WTC11 (cell line): Measurements from ENCODE around the gene THSD4. TPM values are rescaled to one million over a fixed set of nuclear protein-coding genes. Genes with fewer than 3 reads are reported as not detected.

Experiments used
- ATAC-seq: fragments of 200-7000 bp; cut with Tn5 transposase; 2 replicates; pipeline ENCODE4 v1.10.0; 2021; ENCODE audit warnings: mild to moderate bottlenecking, moderate library complexity
- CTCF ChIA-PET: fragments of 300-600 bp; sonication (Branson Sonifier 250); formaldehyde crosslinking; loops from one replicate; lab custom pipeline; 2021; ENCODE audit warnings: antibody characterized with exemption; lab: Charles Lee
- POLR2A ChIA-PET: fragments of 350-600 bp; sonication (Branson Sonifier 250); formaldehyde crosslinking; loops from one replicate; lab custom pipeline; 2021; ENCODE audit warnings: antibody characterized with exemption; lab: Charles Lee
- DNase-seq: peaks from one replicate; pipeline ENCODE4 v3.0.0; 2021; ENCODE audit warnings: low spot score
- H3K27ac Mint-ChIP-seq: 2 replicates; pipeline ENCODE4 v1.8.0; 2021; ENCODE audit warnings: mixed read lengths
- H3K27me3 Mint-ChIP-seq: 2 replicates; pipeline ENCODE4 v1.8.0; 2021; ENCODE audit warnings: low read depth, mild to moderate bottlenecking, moderate library complexity, mixed read lengths
- H3K36me3 Mint-ChIP-seq: 2 replicates; pipeline ENCODE4 v1.8.0; 2021; ENCODE audit warnings: mixed read lengths
- H3K4me1 Mint-ChIP-seq: 2 replicates; pipeline ENCODE4 v1.8.0; 2022; ENCODE audit warnings: mixed read lengths
- H3K4me3 Mint-ChIP-seq: 2 replicates; pipeline ENCODE4 v1.8.0; 2021; ENCODE audit warnings: mild to moderate bottlenecking, moderate library complexity, mixed read lengths
- H3K9me3 Mint-ChIP-seq: 2 replicates; pipeline ENCODE4 v1.8.0; 2021; ENCODE audit warnings: mixed read lengths
- EMX1 ChIP-seq: fragments of 250-450 bp; sonication (Bioruptor Pico); IDR thresholded peaks from 2 replicates; pipeline ENCODE4 v1.8.0; 2021; ENCODE audit warnings: mild to moderate bottlenecking
- ESRRA ChIP-seq: sonication (generic); formaldehyde crosslinking; IDR thresholded peaks from 2 replicates; pipeline ENCODE4 v1.8.1; 2022; ENCODE audit warnings: mild to moderate bottlenecking, missing genetic modification reagents, borderline replicate concordance
- FOXJ3 ChIP-seq: sonication (generic); formaldehyde crosslinking; IDR thresholded peaks from 2 replicates; pipeline ENCODE4 v1.9.0; 2021; ENCODE audit warnings: missing genetic modification reagents, mild to moderate bottlenecking, borderline replicate concordance
- PRRX2 ChIP-seq: fragments of 250-450 bp; sonication (Bioruptor Pico); IDR thresholded peaks from 2 replicates; pipeline ENCODE4 v1.8.0; 2021; ENCODE audit warnings: mild to moderate bottlenecking
- RELA ChIP-seq: sonication (generic); formaldehyde crosslinking; IDR thresholded peaks from 2 replicates; pipeline ENCODE4 v1.8.1; 2022; ENCODE audit warnings: missing genetic modification reagents, mild to moderate bottlenecking, borderline replicate concordance
- ZNF138 ChIP-seq: sonication (generic); formaldehyde crosslinking; conservative IDR thresholded peaks from 2 replicates; pipeline ENCODE4 v1.8.1; 2022; ENCODE audit warnings: mild to moderate bottlenecking, moderate library complexity, missing genetic modification reagents
- ZNF263 ChIP-seq: sonication (generic); formaldehyde crosslinking; IDR thresholded peaks from 2 replicates; pipeline ENCODE4 v1.8.1; 2022; ENCODE audit warnings: low read depth, mild to moderate bottlenecking, moderate library complexity, missing genetic modification reagents
- ZNF317 ChIP-seq: sonication (generic); formaldehyde crosslinking; IDR thresholded peaks from 2 replicates; pipeline ENCODE4 v1.8.1; 2023; ENCODE audit warnings: low read depth, mild to moderate bottlenecking, moderate library complexity, missing genetic modification reagents, borderline replicate concordance
- ZNF396 ChIP-seq: fragments of 250-450 bp; sonication (Bioruptor Pico); IDR thresholded peaks from 2 replicates; pipeline ENCODE4 v1.8.0; 2021; ENCODE audit warnings: mild to moderate bottlenecking, moderate library complexity, borderline replicate concordance
- ZNF416 ChIP-seq: fragments of 250-450 bp; sonication (Bioruptor Pico); IDR thresholded peaks from 2 replicates; pipeline ENCODE4 v1.9.0; 2021; ENCODE audit warnings: mild to moderate bottlenecking, inconsistent platforms
- ZNF423 ChIP-seq: fragments of 250-450 bp; sonication (Bioruptor Pico); IDR thresholded peaks from 2 replicates; pipeline ENCODE4 v2.1.2; 2022; ENCODE audit warnings: mild to moderate bottlenecking, moderate library complexity
- total RNA-seq: library from RNA; stranded (reverse); gene quantifications from 3 replicates; pipeline ENCODE4 v1.2.3, GENCODE V29; 2021
- TF ChIP-seq, protein P1 (sequence below): fragments of 200-600 bp; IDR thresholded peaks from 2 replicates; pipeline ENCODE4 v1.8.0; 2022; ENCODE audit warnings: antibody characterized with exemption
- TF ChIP-seq, protein P2 (sequence below): sonication (generic); formaldehyde crosslinking; IDR thresholded peaks from 2 replicates; pipeline ENCODE4 v1.8.0; 2023; ENCODE audit warnings: missing genetic modification reagents, mild to moderate bottlenecking, borderline replicate concordance
- TF ChIP-seq, protein P3 (sequence below): sonication (generic); formaldehyde crosslinking; IDR thresholded peaks from 2 replicates; pipeline ENCODE4 v1.8.1; 2022; ENCODE audit warnings: low read depth, mild to moderate bottlenecking, moderate library complexity, missing genetic modification reagents, borderline replicate concordance
- TF ChIP-seq, protein P4 (sequence below): sonication (generic); formaldehyde crosslinking; IDR thresholded peaks from 2 replicates; pipeline ENCODE4 v1.8.0; 2022; ENCODE audit warnings: mild to moderate bottlenecking, missing genetic modification reagents
- TF ChIP-seq, protein P5 (sequence below): sonication (generic); formaldehyde crosslinking; IDR thresholded peaks from 2 replicates; pipeline ENCODE4 v1.8.0; 2022; ENCODE audit warnings: mild to moderate bottlenecking, missing genetic modification reagents
- TF ChIP-seq, protein P6 (sequence below): sonication (generic); formaldehyde crosslinking; IDR thresholded peaks from 2 replicates; pipeline ENCODE4 v1.8.1; 2022; ENCODE audit warnings: mild to moderate bottlenecking, moderate library complexity, missing genetic modification reagents
- TF ChIP-seq, protein P7 (sequence below): sonication (generic); formaldehyde crosslinking; conservative IDR thresholded peaks from 2 replicates; pipeline ENCODE4 v1.8.1; 2023; ENCODE audit warnings: mild to moderate bottlenecking, low read depth, missing genetic modification reagents, moderate library complexity
- TF ChIP-seq, protein P8 (sequence below): sonication (generic); formaldehyde crosslinking; IDR thresholded peaks from 2 replicates; pipeline ENCODE4 v1.8.0; 2023; ENCODE audit warnings: missing genetic modification reagents

Gene THSD4
- total RNA-seq, 1 experiment from 2014 or later = 7.8 TPM

DNA sequence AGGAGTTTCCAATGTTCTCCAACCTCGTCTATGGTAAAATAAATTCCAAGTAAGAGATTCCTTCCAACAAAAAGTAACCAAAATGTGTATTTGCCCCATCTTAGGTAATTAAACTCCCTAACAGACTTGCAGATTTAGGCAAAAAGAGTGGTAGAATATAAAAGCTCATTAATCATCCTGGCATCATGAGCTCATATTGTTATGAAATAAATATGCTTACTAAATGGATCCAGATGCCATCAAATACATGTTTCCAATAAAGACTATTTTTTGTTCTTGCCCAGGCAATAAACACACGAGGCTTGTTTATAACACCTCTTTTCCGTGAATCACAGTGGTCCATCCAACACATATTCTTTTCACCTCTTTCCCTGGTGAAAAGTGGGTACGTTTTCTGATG, 189.4 kb downstream of the THSD4 start (continued):
- TF ChIP-seq, protein P1, sequence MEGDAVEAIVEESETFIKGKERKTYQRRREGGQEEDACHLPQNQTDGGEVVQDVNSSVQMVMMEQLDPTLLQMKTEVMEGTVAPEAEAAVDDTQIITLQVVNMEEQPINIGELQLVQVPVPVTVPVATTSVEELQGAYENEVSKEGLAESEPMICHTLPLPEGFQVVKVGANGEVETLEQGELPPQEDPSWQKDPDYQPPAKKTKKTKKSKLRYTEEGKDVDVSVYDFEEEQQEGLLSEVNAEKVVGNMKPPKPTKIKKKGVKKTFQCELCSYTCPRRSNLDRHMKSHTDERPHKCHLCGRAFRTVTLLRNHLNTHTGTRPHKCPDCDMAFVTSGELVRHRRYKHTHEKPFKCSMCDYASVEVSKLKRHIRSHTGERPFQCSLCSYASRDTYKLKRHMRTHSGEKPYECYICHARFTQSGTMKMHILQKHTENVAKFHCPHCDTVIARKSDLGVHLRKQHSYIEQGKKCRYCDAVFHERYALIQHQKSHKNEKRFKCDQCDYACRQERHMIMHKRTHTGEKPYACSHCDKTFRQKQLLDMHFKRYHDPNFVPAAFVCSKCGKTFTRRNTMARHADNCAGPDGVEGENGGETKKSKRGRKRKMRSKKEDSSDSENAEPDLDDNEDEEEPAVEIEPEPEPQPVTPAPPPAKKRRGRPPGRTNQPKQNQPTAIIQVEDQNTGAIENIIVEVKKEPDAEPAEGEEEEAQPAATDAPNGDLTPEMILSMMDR = no peak
- TF ChIP-seq ZNF423 (CRISPR knock-in tag) (no peak), ZNF138 (CRISPR knock-in tag) (no peak), RELA (no peak), ZNF416 (CRISPR knock-in tag) (no peak), ZNF396 (CRISPR knock-in tag) (no peak), FOXJ3 (CRISPR knock-in tag) (no peak), ZNF317 (CRISPR knock-in tag) (no peak)
- TF ChIP-seq, protein P2, sequence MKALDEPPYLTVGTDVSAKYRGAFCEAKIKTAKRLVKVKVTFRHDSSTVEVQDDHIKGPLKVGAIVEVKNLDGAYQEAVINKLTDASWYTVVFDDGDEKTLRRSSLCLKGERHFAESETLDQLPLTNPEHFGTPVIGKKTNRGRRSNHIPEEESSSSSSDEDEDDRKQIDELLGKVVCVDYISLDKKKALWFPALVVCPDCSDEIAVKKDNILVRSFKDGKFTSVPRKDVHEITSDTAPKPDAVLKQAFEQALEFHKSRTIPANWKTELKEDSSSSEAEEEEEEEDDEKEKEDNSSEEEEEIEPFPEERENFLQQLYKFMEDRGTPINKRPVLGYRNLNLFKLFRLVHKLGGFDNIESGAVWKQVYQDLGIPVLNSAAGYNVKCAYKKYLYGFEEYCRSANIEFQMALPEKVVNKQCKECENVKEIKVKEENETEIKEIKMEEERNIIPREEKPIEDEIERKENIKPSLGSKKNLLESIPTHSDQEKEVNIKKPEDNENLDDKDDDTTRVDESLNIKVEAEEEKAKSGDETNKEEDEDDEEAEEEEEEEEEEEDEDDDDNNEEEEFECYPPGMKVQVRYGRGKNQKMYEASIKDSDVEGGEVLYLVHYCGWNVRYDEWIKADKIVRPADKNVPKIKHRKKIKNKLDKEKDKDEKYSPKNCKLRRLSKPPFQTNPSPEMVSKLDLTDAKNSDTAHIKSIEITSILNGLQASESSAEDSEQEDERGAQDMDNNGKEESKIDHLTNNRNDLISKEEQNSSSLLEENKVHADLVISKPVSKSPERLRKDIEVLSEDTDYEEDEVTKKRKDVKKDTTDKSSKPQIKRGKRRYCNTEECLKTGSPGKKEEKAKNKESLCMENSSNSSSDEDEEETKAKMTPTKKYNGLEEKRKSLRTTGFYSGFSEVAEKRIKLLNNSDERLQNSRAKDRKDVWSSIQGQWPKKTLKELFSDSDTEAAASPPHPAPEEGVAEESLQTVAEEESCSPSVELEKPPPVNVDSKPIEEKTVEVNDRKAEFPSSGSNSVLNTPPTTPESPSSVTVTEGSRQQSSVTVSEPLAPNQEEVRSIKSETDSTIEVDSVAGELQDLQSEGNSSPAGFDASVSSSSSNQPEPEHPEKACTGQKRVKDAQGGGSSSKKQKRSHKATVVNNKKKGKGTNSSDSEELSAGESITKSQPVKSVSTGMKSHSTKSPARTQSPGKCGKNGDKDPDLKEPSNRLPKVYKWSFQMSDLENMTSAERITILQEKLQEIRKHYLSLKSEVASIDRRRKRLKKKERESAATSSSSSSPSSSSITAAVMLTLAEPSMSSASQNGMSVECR (CRISPR knock-in tag) = no peak
- TF ChIP-seq, protein P3, sequence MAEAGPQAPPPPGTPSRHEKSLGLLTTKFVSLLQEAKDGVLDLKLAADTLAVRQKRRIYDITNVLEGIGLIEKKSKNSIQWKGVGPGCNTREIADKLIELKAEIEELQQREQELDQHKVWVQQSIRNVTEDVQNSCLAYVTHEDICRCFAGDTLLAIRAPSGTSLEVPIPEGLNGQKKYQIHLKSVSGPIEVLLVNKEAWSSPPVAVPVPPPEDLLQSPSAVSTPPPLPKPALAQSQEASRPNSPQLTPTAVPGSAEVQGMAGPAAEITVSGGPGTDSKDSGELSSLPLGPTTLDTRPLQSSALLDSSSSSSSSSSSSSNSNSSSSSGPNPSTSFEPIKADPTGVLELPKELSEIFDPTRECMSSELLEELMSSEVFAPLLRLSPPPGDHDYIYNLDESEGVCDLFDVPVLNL = no peak
- TF ChIP-seq, protein P4, sequence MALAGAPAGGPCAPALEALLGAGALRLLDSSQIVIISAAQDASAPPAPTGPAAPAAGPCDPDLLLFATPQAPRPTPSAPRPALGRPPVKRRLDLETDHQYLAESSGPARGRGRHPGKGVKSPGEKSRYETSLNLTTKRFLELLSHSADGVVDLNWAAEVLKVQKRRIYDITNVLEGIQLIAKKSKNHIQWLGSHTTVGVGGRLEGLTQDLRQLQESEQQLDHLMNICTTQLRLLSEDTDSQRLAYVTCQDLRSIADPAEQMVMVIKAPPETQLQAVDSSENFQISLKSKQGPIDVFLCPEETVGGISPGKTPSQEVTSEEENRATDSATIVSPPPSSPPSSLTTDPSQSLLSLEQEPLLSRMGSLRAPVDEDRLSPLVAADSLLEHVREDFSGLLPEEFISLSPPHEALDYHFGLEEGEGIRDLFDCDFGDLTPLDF (CRISPR knock-in tag) = no peak
- TF ChIP-seq, all 79 proteins: peak for 0

DNA sequence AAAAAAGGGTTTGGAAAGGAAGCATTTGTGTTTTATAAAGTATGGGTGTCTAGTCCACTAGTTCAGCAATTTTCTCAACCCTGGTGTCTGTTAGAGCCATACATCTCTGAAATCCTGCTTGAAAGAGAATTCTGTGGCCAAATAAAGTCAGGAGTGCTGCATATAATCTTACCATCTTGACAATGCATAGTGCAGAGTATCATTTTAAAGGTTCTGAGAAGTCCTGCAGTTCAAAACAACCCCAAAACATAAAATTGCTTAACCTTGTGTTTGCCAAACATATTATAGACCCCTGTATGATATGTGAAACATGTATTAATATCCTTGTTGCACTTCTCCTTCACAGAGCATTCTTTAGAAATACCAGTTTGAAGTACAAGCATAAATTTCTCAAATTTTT, 191.3 kb downstream of the THSD4 start:
- no peak for DNase-seq
- Mint-ChIP-seq H3K27me3 (no peaks in the 10 kb centered on the region), H3K9me3 (peaks cover 21% of the 10 kb centered on the region), H3K27ac (no peak overlapping the region), H3K4me3 (no peak overlapping the region), H3K36me3 (peaks cover 15% of the 10 kb centered on the region), H3K4me1 (peaks cover 10% of the 10 kb centered on the region)
- ChIA-PET POLR2A (no interaction called here), CTCF (no interaction called here)
- no peak for ATAC-seq
- TF ChIP-seq ESRRA (no peak), ZNF263 (CRISPR knock-in tag) (no peak), ZNF396 (CRISPR knock-in tag) (no peak), EMX1 (no peak), PRRX2 (CRISPR knock-in tag) (no peak)
- TF ChIP-seq, protein P5, sequence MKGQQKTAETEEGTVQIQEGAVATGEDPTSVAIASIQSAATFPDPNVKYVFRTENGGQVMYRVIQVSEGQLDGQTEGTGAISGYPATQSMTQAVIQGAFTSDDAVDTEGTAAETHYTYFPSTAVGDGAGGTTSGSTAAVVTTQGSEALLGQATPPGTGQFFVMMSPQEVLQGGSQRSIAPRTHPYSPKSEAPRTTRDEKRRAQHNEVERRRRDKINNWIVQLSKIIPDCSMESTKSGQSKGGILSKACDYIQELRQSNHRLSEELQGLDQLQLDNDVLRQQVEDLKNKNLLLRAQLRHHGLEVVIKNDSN = no peak
- TF ChIP-seq, protein P3 = no peak
- TF ChIP-seq, protein P6, sequence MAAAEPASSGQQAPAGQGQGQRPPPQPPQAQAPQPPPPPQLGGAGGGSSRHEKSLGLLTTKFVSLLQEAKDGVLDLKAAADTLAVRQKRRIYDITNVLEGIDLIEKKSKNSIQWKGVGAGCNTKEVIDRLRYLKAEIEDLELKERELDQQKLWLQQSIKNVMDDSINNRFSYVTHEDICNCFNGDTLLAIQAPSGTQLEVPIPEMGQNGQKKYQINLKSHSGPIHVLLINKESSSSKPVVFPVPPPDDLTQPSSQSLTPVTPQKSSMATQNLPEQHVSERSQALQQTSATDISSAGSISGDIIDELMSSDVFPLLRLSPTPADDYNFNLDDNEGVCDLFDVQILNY (CRISPR knock-in tag) = no peak
- TF ChIP-seq, protein P7, sequence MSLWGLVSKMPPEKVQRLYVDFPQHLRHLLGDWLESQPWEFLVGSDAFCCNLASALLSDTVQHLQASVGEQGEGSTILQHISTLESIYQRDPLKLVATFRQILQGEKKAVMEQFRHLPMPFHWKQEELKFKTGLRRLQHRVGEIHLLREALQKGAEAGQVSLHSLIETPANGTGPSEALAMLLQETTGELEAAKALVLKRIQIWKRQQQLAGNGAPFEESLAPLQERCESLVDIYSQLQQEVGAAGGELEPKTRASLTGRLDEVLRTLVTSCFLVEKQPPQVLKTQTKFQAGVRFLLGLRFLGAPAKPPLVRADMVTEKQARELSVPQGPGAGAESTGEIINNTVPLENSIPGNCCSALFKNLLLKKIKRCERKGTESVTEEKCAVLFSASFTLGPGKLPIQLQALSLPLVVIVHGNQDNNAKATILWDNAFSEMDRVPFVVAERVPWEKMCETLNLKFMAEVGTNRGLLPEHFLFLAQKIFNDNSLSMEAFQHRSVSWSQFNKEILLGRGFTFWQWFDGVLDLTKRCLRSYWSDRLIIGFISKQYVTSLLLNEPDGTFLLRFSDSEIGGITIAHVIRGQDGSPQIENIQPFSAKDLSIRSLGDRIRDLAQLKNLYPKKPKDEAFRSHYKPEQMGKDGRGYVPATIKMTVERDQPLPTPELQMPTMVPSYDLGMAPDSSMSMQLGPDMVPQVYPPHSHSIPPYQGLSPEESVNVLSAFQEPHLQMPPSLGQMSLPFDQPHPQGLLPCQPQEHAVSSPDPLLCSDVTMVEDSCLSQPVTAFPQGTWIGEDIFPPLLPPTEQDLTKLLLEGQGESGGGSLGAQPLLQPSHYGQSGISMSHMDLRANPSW = no peak
- TF ChIP-seq, protein P8, sequence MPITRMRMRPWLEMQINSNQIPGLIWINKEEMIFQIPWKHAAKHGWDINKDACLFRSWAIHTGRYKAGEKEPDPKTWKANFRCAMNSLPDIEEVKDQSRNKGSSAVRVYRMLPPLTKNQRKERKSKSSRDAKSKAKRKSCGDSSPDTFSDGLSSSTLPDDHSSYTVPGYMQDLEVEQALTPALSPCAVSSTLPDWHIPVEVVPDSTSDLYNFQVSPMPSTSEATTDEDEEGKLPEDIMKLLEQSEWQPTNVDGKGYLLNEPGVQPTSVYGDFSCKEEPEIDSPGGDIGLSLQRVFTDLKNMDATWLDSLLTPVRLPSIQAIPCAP = no peak
